Bronchial epithelial cell (primary cell): ENCODE results near the gene OPCML. TPM values are rescaled to one million over a fixed set of nuclear protein-coding genes. Genes with fewer than 3 reads are reported as not detected.
A peak's percentile ranks its signal among the peaks of the same experiment; 100 is the strongest.

Experiments used
- DNase-seq: peaks from one replicate; pipeline ENCODE4 v3.0.0-alpha.2; 2010; ENCODE audit warnings: low read depth
- FAIRE-seq: peaks from 2 replicates; lab custom pipeline; 2011; peaks lifted over from hg19 to GRCh38; lab: Jason Lieb, UNC
- H3K27me3 ChIP-seq: 2 replicates; pipeline ENCODE4 v1.5.1; 2011; ENCODE audit warnings: low read length; ENCODE audit not compliant: control insufficient read depth, insufficient read depth
- H3K36me3 ChIP-seq: 2 replicates; pipeline ENCODE4 v1.5.1; 2011; ENCODE audit warnings: low read length; ENCODE audit not compliant: control insufficient read depth, insufficient read depth
- H3K4me3 ChIP-seq: 2 replicates; pipeline ENCODE4 v1.5.1; 2011; ENCODE audit warnings: mild to moderate bottlenecking, low read depth, low read length, control low read depth
- total RNA-seq: library from RNA; depleted of rRNA; stranded (reverse); fragments of >200 nt; gene quantifications from 2 replicates; pipeline ENCODE4 v1.2.1, GENCODE V29; 2014
- TF ChIP-seq, protein P1 (sequence below): IDR thresholded peaks from 2 replicates; pipeline ENCODE4 v1.5.1; 2011; ENCODE audit warnings: mild to moderate bottlenecking, moderate library complexity, low read length, control low read depth, inconsistent platforms; ENCODE audit not compliant: insufficient read depth, severe bottlenecking

The OPCML gene
- total RNA-seq, 1 donor from 2014 or later = not detected

- FAIRE-seq (no peak), DNase-seq (no peak)
- no peak overlapping the region for H3K4me3 ChIP-seq
- TF ChIP-seq, protein P1, sequence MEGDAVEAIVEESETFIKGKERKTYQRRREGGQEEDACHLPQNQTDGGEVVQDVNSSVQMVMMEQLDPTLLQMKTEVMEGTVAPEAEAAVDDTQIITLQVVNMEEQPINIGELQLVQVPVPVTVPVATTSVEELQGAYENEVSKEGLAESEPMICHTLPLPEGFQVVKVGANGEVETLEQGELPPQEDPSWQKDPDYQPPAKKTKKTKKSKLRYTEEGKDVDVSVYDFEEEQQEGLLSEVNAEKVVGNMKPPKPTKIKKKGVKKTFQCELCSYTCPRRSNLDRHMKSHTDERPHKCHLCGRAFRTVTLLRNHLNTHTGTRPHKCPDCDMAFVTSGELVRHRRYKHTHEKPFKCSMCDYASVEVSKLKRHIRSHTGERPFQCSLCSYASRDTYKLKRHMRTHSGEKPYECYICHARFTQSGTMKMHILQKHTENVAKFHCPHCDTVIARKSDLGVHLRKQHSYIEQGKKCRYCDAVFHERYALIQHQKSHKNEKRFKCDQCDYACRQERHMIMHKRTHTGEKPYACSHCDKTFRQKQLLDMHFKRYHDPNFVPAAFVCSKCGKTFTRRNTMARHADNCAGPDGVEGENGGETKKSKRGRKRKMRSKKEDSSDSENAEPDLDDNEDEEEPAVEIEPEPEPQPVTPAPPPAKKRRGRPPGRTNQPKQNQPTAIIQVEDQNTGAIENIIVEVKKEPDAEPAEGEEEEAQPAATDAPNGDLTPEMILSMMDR = no peak
- no peaks in the 10 kb centered on the region for H3K36me3 ChIP-seq
- no peaks in the 10 kb centered on the region for H3K27me3 ChIP-seq
Measured at GRCh38 chr11:132851247-132851646, 681.1 kb downstream of the OPCML start.

GRCh38 chr11:132850266-132850665, 682.0 kb downstream of the OPCML start:
- Histone ChIP-seq H3K27me3 (no peaks in the 10 kb centered on the region), H3K4me3 (no peak overlapping the region), H3K36me3 (no peaks in the 10 kb centered on the region)
- FAIRE-seq = no peak
- DNase-seq = no peak
- TF ChIP-seq, protein P1 = no peak

DNA sequence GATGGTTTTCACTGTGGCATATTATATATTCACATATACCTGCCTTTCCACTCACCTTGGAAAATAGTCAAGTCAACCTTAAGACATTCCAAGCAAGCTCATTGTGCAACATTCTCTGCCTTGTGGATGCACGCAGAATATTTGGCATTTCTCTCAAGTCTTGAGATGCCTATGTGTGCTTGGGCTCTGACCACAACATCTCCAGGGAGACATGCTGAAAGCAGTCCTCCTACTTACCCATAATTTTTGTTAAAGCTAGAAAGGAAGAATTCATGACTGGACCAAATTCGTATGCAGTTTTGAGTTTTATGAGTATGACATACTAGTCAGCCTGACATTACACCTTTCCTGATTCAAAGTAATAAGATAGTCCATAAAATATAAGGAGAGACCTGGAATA, 684.0 kb downstream of the OPCML start:
- DNase-seq = peak; percentile 76
- no peak for FAIRE-seq

DNA sequence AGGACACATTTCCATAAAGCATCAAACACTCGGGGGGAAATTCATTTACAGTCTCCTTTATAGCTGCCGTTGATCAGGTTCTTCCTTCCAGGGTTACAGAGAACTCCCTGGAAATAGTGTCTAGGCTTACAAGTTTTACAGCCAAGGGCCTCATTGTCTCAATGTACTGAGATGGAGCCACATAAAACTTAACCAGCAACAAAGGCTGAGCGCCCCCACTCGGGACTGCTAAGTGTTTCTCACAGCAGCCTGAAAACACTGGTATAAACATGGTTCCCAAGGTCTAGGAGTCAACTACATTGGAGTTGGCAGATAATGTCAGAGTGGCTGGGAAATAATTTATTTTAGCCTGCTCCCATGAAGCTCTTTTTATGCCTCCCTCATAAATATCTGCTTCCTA, 686.2 kb downstream of the OPCML start:
- Histone ChIP-seq H3K36me3 (no peaks in the 10 kb centered on the region), H3K4me3 (no peak overlapping the region), H3K27me3 (no peaks in the 10 kb centered on the region)
- FAIRE-seq (no peak), DNase-seq (no peak)
- TF ChIP-seq, protein P1 = no peak

More for the DNA sequence above, 684.0 kb downstream of the OPCML start:
- TF ChIP-seq, protein P1 = no peak
- H3K27me3 ChIP-seq = no peaks in the 10 kb centered on the region
- no peak overlapping the region for H3K4me3 ChIP-seq
- no peaks in the 10 kb centered on the region for H3K36me3 ChIP-seq

- peak; percentile 82 for DNase-seq
- Histone ChIP-seq H3K27me3 (no peaks in the 10 kb centered on the region), H3K36me3 (no peaks in the 10 kb centered on the region), H3K4me3 (no peak overlapping the region)
- TF ChIP-seq, protein P1 = no peak
- no peak for FAIRE-seq
Measured at GRCh38 chr11:132844956-132845696, 687.2 kb downstream of the OPCML start.
